Inflammatory macrophage treated with lipopolysaccharide for 4 hours (primary cell): ENCODE measurements around the gene NR2F6.

Experiments used
- DNase-seq: peaks from one replicate; pipeline ENCODE4 v3.0.0-alpha.2; 2020

The NR2F6 gene

GRCh38 chr19:17237747-17238706, 7.7 kb downstream of the NR2F6 start:
- no peak for DNase-seq

GRCh38 chr19:17236811-17237543, 8.7 kb downstream of the NR2F6 start:
- DNase-seq, result no peak

GRCh38 chr19:17235971-17236777, 9.5 kb downstream of the NR2F6 start:
- DNase-seq, result no peak

- peak; percentile 70 for DNase-seq
These were observed 10.3 kb downstream of the NR2F6 start for GRCh38 chr19:17235300-17235970.

- peak; percentile 46 for DNase-seq
These were observed 10.8 kb downstream of the NR2F6 start for GRCh38 chr19:17234911-17235299.

GRCh38 chr19:17232258-17232657, 13.5 kb downstream of the NR2F6 start:
- DNase-seq, result no peak

GRCh38 chr19:17229890-17230289, 15.8 kb downstream of the NR2F6 start:
- DNase-seq, result no peak

GRCh38 chr19:17227798-17228367, 17.8 kb downstream of the NR2F6 start:
- no peak for DNase-seq

- DNase-seq, result peak; percentile 100
These were observed 19.5 kb downstream of the NR2F6 start, which contains the start of gene OCEL1 for GRCh38 chr19:17226002-17226933. OCEL1 (plus strand) TSS chr19:17226226; CDS start chr19:17226248, 22 bp downstream.

GRCh38 chr19:17225053-17225452, 20.7 kb downstream of the NR2F6 start:
- DNase-seq, result no peak

GRCh38 chr19:17220207-17220758, 25.4 kb downstream of the NR2F6 start:
- DNase-seq, result peak; percentile 53

GRCh38 chr19:17219286-17219685, 26.4 kb downstream of the NR2F6 start:
- DNase-seq, result no peak

- DNase-seq, result no peak
These were observed 29.6 kb downstream of the NR2F6 start for GRCh38 chr19:17216058-17216670.

- DNase-seq, result peak; percentile 92
These were observed 30.4 kb downstream of the NR2F6 start, which contains the start of gene USE1 for GRCh38 chr19:17215127-17215971. USE1 (plus strand) TSS chr19:17215357; CDS start chr19:17215406, 49 bp downstream.

GRCh38 chr19:17214508-17215126, 31.1 kb downstream of the NR2F6 start:
- no peak for DNase-seq

GRCh38 chr19:17213334-17213733, 32.4 kb downstream of the NR2F6 start:
- no peak for DNase-seq

GRCh38 chr19:17211547-17212446, 33.9 kb downstream of the NR2F6 start:
- no peak for DNase-seq
